Frontal cortex (tissue), 4 donors: ENCODE measurements around the gene ATP11A. TPM values are rescaled to one million over a fixed set of nuclear protein-coding genes. Genes with fewer than 3 reads are reported as not detected.

Source experiments
- DNase-seq, 2 donors: peaks; one replicate each; pipeline ENCODE4 v3.0.0; 2012; ENCODE audit warnings: low spot score in 2 of 2
- FAIRE-seq: peaks from 2 replicates; lab custom pipeline; 2012; peaks lifted over from hg19 to GRCh38; lab: Jason Lieb, UNC
- total RNA-seq: library from RNA; depleted of rRNA; stranded (reverse); fragments of >200 nt; gene quantifications from one replicate; pipeline ENCODE4 v1.2.3, GENCODE V29; 2014
- donor health status: control.
- donor health status: control.
- donor health status: control.

ATP11A gene
- total RNA-seq, 1 donor from 2014 or later = 6.9 TPM

- DNase-seq = peak; percentile 69 to 90
- FAIRE-seq = no peak
Observed at GRCh38 chr13:112893570-112894422, 204.0 kb downstream of the ATP11A start.

- DNase-seq = no peak
- no peak for FAIRE-seq
Observed at GRCh38 chr13:112894423-112894672, 204.5 kb downstream of the ATP11A start.

GRCh38 chr13:112894673-112895481 lies 205.0 kb downstream of the ATP11A start:
- DNase-seq (no peak), FAIRE-seq (no peak)

- DNase-seq (no peak), FAIRE-seq (no peak)
Observed at GRCh38 chr13:112895521-112896465, 206.0 kb downstream of the ATP11A start.

GRCh38 chr13:112896736-112897602 lies 207.1 kb downstream of the ATP11A start:
- FAIRE-seq (no peak), DNase-seq (no peak)

- FAIRE-seq = no peak
- no peak for DNase-seq
Observed at GRCh38 chr13:112897603-112897955, 207.7 kb downstream of the ATP11A start.

GRCh38 chr13:112897956-112898620 lies 208.2 kb downstream of the ATP11A start:
- FAIRE-seq = no peak

GRCh38 chr13:112898621-112899280 lies 208.9 kb downstream of the ATP11A start:
- FAIRE-seq = no peak
- no peak for DNase-seq

More at GRCh38 chr13:112897956-112898620, 208.2 kb downstream of the ATP11A start:
- DNase-seq = no peak

GRCh38 chr13:112899281-112900225 lies 209.7 kb downstream of the ATP11A start:
- no peak for FAIRE-seq
- no peak for DNase-seq

- DNase-seq = no peak
- FAIRE-seq = no peak
Observed at GRCh38 chr13:112900226-112900600, 210.4 kb downstream of the ATP11A start.

GRCh38 chr13:112900691-112901091 lies 210.9 kb downstream of the ATP11A start:
- no peak for FAIRE-seq
- no peak for DNase-seq

GRCh38 chr13:112902101-112902651 lies 212.3 kb downstream of the ATP11A start:
- FAIRE-seq = no peak
- DNase-seq = no peak

GRCh38 chr13:112902669-112903068 lies 212.8 kb downstream of the ATP11A start:
- FAIRE-seq (no peak), DNase-seq (no peak)

- FAIRE-seq (no peak), DNase-seq (no peak)
Observed at GRCh38 chr13:112903071-112903577, 213.3 kb downstream of the ATP11A start.

- no peak for FAIRE-seq
- no peak for DNase-seq
Observed at GRCh38 chr13:112903606-112904195, 213.9 kb downstream of the ATP11A start.

GRCh38 chr13:112904436-112904960 lies 214.7 kb downstream of the ATP11A start:
- FAIRE-seq = no peak
- DNase-seq = no peak
